ENCODE results near the gene RRAD. TPM values are rescaled to one million over a fixed set of nuclear protein-coding genes. Genes with fewer than 3 reads are reported as not detected.
"Not testable (repeated sequence)": the region's sequence is repeated elsewhere in the genome, so short reads cannot be mapped to it uniquely, and the experiment has no call there.

Gene RRAD
- total and polyA plus RNA-seq, 2 experiments from 2014 or later, result 0.22 to 0.70 TPM

DNA sequence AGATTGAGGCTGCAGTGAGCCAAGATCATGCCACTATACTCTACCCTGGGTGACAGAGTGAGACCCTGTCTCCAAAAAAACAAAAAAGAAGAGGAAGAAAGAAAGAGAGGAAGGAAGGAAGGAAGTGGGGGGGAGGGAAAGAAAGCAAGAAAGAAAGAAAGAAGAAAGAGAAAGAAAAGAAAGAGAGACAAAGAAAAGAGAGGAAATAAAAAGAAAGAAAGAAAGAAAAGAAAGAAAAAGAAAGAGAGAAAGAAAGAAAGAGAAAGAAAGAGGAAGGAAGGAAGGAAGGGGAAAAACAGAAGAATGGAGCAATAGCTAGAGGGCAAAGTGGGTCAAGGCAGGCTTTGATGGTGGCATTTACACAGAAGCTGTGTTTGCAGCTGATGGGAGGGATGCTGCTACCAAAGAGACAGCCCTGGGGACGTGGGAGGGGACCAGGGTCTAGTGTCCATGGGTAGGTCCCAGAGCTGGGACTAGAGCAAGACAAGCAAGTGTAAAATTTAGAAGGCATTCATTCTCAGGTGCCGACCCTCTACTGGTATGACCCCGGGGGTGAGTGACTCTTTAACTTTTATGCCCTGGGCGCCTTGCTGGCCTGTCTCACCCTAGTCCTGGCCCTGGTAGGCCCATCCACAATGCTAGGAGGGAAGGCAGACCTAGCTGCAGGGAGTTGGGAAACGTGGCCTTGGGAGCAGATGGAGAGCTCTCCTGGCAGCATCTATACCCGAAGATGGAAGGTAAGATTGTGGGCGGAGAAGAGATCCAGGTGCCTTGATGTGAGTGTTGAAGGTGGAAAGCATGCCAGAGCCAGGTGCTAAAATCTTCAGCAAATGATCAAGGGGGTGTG, 33.7 kb upstream of the RRAD start:
- H3K4me1 ChIP-seq (ENCODE audit: insufficient read depth), result no peaks in the 10 kb centered on the region

GRCh38 chr16:66956154-66956457, 30.8 kb upstream of the RRAD start:
- WGBS, 2 experiments (ENCODE audit: low coverage in 1 of 2, low lambda C conversion rate in 2 of 2, missing lambda C conversion rate in 2 of 2), result 73 to 100% methylated on average over 1 of the region's 1 CpG
- not testable (repeated sequence) for H3K4me3 ChIP-seq; H3K9ac ChIP-seq; H4K20me1 ChIP-seq (ENCODE audit: insufficient read depth); H3K27ac ChIP-seq; H3K27me3 ChIP-seq (replicated peaks; ENCODE audit: insufficient read depth); H3K4me2 ChIP-seq (ENCODE audit: unreplicated experiment); H3K79me2 ChIP-seq (ENCODE audit: insufficient read depth); H3F3A ChIP-seq (ENCODE audit: insufficient read depth); H2AFZ ChIP-seq; DNase-seq; H3K9me2 ChIP-seq (ENCODE audit: insufficient read depth); H3K4me1 ChIP-seq (ENCODE audit: insufficient read depth); H3K36me3 ChIP-seq (ENCODE audit: low read depth); H3K9me3 ChIP-seq (ENCODE audit: low read depth)
- in situ Hi-C loops (cut with MboI), result loop anchor here (25.0 kb wide), 1 partner anchor 206 kb away; the partner anchor contains the start of genes B3GNT9, FBXL8, HSF4 and NOL3

More for the DNA sequence above, 33.7 kb upstream of the RRAD start:
- TF ChIP-seq EZH2phosphoT487 (IDR thresholded peaks at IDR 0.05; ENCODE audit: insufficient read depth, low read depth), result no peak
- no peak for TF ChIP-seq EZH2 (IDR thresholded peaks at IDR 0.05; ENCODE audit: insufficient read depth, poor library complexity, severe bottlenecking)
- no peaks in the 10 kb centered on the region for H3K79me2 ChIP-seq (ENCODE audit: insufficient read depth)
- H3K4me2 ChIP-seq (ENCODE audit: unreplicated experiment), result no peak overlapping the region
- no peak for DNase-seq
- 62 to 67% methylated on average over 7 of the region's 7 CpGs for WGBS, 2 experiments (ENCODE audit: low coverage in 1 of 2, low lambda C conversion rate in 2 of 2, missing lambda C conversion rate in 2 of 2)
- no peaks in the 10 kb centered on the region for H3K36me3 ChIP-seq (ENCODE audit: low read depth)
- no peak overlapping the region for H3K4me3 ChIP-seq
- H3K9me2 ChIP-seq (ENCODE audit: insufficient read depth), result no peaks in the 10 kb centered on the region
- no peaks in the 10 kb centered on the region for H3K27me3 ChIP-seq (replicated peaks; ENCODE audit: insufficient read depth)
- in situ Hi-C loops (cut with MboI), result loop anchor here (25.0 kb wide), 1 partner anchor 203 kb away; the partner anchor contains the start of genes B3GNT9, FBXL8, HSF4 and NOL3
- H3F3A ChIP-seq (ENCODE audit: insufficient read depth), result no peaks in the 10 kb centered on the region
- no peak overlapping the region for H3K27ac ChIP-seq
- H2AFZ ChIP-seq, result no peak overlapping the region
- H3K9me3 ChIP-seq (ENCODE audit: low read depth), result no peaks in the 10 kb centered on the region
- H4K20me1 ChIP-seq (ENCODE audit: insufficient read depth), result no peaks in the 10 kb centered on the region
- H3K9ac ChIP-seq, result no peak overlapping the region

DNA sequence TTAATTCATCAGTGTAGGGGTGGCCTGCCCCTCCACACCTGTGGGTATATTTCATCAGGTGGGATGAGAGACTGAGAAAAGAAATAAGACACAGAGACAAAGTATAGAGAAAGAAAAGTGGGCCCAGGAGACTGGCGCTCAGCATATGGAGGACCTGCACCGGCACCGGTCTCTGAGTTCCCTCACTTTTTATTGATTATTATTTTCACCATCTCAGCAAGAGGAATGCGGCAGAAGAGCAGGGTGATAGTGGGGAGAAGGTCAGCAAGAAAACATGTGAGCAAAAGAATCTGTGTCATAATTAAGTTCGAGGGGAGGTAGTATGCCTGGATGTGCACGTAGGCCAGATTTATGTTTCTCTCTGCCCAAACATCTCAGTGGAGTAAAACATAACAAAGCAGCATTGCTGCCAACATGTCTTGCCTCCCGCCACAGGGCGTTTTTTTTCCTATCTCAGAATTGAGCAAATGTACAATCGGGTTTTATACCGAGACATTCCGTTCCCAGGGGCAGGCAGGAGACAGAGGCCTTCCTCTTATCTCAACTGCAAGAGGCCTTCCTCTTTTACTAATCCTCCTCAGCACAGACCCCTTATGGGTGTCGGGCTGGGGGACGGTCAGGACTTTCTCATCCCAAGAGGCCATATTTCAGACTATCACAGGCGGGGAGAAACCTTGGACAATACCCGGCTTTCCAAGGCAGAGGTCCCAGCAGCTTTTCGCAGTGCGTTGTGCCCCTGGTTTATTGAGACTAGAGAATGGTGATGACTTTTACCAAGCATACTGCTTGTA, 30.2 kb upstream of the RRAD start:
- H2AFZ ChIP-seq; H4K20me1 ChIP-seq (ENCODE audit: insufficient read depth); H3K27me3 ChIP-seq (replicated peaks; ENCODE audit: insufficient read depth); H3F3A ChIP-seq (ENCODE audit: insufficient read depth); H3K79me2 ChIP-seq (ENCODE audit: insufficient read depth); H3K9me2 ChIP-seq (ENCODE audit: insufficient read depth); H3K9me3 ChIP-seq (ENCODE audit: low read depth); H3K27ac ChIP-seq; H3K9ac ChIP-seq; H3K4me3 ChIP-seq; H3K36me3 ChIP-seq (ENCODE audit: low read depth); DNase-seq; H3K4me2 ChIP-seq (ENCODE audit: unreplicated experiment); H3K4me1 ChIP-seq (ENCODE audit: insufficient read depth): not testable (repeated sequence)
- in situ Hi-C loops (cut with MboI), result loop anchor here (25.0 kb wide), 1 partner anchor 207 kb away; the partner anchor contains the start of genes B3GNT9, FBXL8, HSF4 and NOL3
- WGBS, 2 experiments (ENCODE audit: low coverage in 1 of 2, low lambda C conversion rate in 2 of 2, missing lambda C conversion rate in 2 of 2), result 81 to 86% methylated on average over 17 of the region's 17 CpGs

- Histone ChIP-seq H3K27ac (no peak overlapping the region), H3K79me2 (ENCODE audit: insufficient read depth) (no peaks in the 10 kb centered on the region), H2AFZ (no peak overlapping the region; the same call in 1 of the 2 replicates), H3K4me2 (ENCODE audit: unreplicated experiment) (no peak overlapping the region), H3K27me3 (replicated peaks; ENCODE audit: insufficient read depth) (no peaks in the 10 kb centered on the region; the same call in 1 of the 2 replicates), H3K9ac (no peak overlapping the region), H3F3A (ENCODE audit: insufficient read depth) (no peaks in the 10 kb centered on the region), H4K20me1 (ENCODE audit: insufficient read depth) (no peaks in the 10 kb centered on the region), H3K9me3 (ENCODE audit: low read depth) (no peaks in the 10 kb centered on the region), H3K9me2 (ENCODE audit: insufficient read depth) (no peaks in the 10 kb centered on the region), H3K36me3 (ENCODE audit: low read depth) (no peaks in the 10 kb centered on the region), H3K4me1 (ENCODE audit: insufficient read depth) (no peaks in the 10 kb centered on the region), H3K4me3 (no peak overlapping the region)
- peak; percentile 82 for DNase-seq
- WGBS, 2 experiments (ENCODE audit: low coverage in 1 of 2, low lambda C conversion rate in 2 of 2, missing lambda C conversion rate in 2 of 2), result 5 to 6% methylated on average over 8 of the region's 8 CpGs
- in situ Hi-C loops (cut with MboI), result loop anchor here (25.0 kb wide), 1 partner anchor 208 kb away; the partner anchor contains the start of genes B3GNT9, FBXL8, HSF4 and NOL3
- TF ChIP-seq EZH2phosphoT487 (IDR thresholded peaks at IDR 0.05; ENCODE audit: insufficient read depth, low read depth) (no peak), EZH2 (IDR thresholded peaks at IDR 0.05; ENCODE audit: insufficient read depth, poor library complexity, severe bottlenecking) (no peak)
Observed at GRCh38 chr16:66954097-66954659, 28.8 kb upstream of the RRAD start.
